ENCODE measurements around the gene EHMT1. TPM values are rescaled to one million over a fixed set of nuclear protein-coding genes. Genes with fewer than 3 reads are reported as not detected.
A peak's percentile ranks its signal among the peaks of the same experiment; 100 is the strongest.

Gene EHMT1
- total RNA-seq, 1 donor from 2014 or later = 163 TPM

GRCh38 chr9:137575716-137576411 is 42.9 kb upstream of the EHMT1 start:
- Mint-ChIP-seq H3K27me3 (ENCODE audit: low read depth) (no peaks in the 10 kb centered on the region), H3K27ac (ENCODE audit: unreplicated experiment) (no peak overlapping the region), H3K4me3 (peak overlapping the region; percentile 70), H3K9me3 (no peaks in the 10 kb centered on the region), H3K4me1 (peaks cover 22% of the 10 kb centered on the region), H3K36me3 (ENCODE audit: low read depth) (peaks cover 11% of the 10 kb centered on the region)
- DNase-seq (ENCODE audit: low read depth, low spot score) = no peak
- TF ChIP-seq CTCF (conservative IDR thresholded peaks at IDR 0.05) = no peak

- DNase-seq (ENCODE audit: low read depth, low spot score) = peak; percentile 98
- peaks cover 6% of the 10 kb centered on the region for H3K36me3 Mint-ChIP-seq (ENCODE audit: low read depth)
- H3K4me3 Mint-ChIP-seq = peak within 1 kb of the TSS; percentile 92
- peak; percentile 95 for TF ChIP-seq CTCF (conservative IDR thresholded peaks at IDR 0.05)
- H3K9me3 Mint-ChIP-seq = no peaks in the 10 kb centered on the region
- H3K27me3 Mint-ChIP-seq (ENCODE audit: low read depth) = no peaks in the 10 kb centered on the region
- peak within 1 kb of the TSS; percentile 78 for H3K27ac Mint-ChIP-seq (ENCODE audit: unreplicated experiment)
- H3K4me1 Mint-ChIP-seq = peaks cover 22% of the 10 kb centered on the region
Observed at GRCh38 chr9:137578518-137579258, 40.1 kb upstream of the EHMT1 start, which contains the start of gene DPH7. Gene DPH7, minus strand, starts transcription at chr9:137578925. Its CDS starts 148 bp downstream, at chr9:137578777.

- no peak for DNase-seq (ENCODE audit: low read depth, low spot score)
- no peaks in the 10 kb centered on the region for H3K9me3 Mint-ChIP-seq
- no peaks in the 10 kb centered on the region for H3K27me3 Mint-ChIP-seq (ENCODE audit: low read depth)
- H3K36me3 Mint-ChIP-seq (ENCODE audit: low read depth) = peaks cover 6% of the 10 kb centered on the region
- peak overlapping the region; percentile 92 for H3K4me3 Mint-ChIP-seq
- TF ChIP-seq CTCF (conservative IDR thresholded peaks at IDR 0.05) = no peak
- peaks cover 22% of the 10 kb centered on the region for H3K4me1 Mint-ChIP-seq
- H3K27ac Mint-ChIP-seq (ENCODE audit: unreplicated experiment) = no peak overlapping the region
Observed at GRCh38 chr9:137579259-137579604, 39.6 kb upstream of the EHMT1 start.

- Mint-ChIP-seq H3K9me3 (no peaks in the 10 kb centered on the region), H3K27ac (ENCODE audit: unreplicated experiment) (no peak overlapping the region), H3K4me3 (peak overlapping the region; percentile 56), H3K4me1 (peaks cover 22% of the 10 kb centered on the region), H3K36me3 (ENCODE audit: low read depth) (peaks cover 4% of the 10 kb centered on the region), H3K27me3 (ENCODE audit: low read depth) (no peaks in the 10 kb centered on the region)
- no peak for DNase-seq (ENCODE audit: low read depth, low spot score)
- no peak for TF ChIP-seq CTCF (conservative IDR thresholded peaks at IDR 0.05)
Observed at GRCh38 chr9:137580209-137580953, 38.4 kb upstream of the EHMT1 start.

- no peaks in the 10 kb centered on the region for H3K27me3 Mint-ChIP-seq (ENCODE audit: low read depth)
- H3K4me1 Mint-ChIP-seq = peaks cover 18% of the 10 kb centered on the region
- H3K27ac Mint-ChIP-seq (ENCODE audit: unreplicated experiment) = no peak overlapping the region
- no peaks in the 10 kb centered on the region for H3K9me3 Mint-ChIP-seq
- peak overlapping the region; percentile 56 for H3K4me3 Mint-ChIP-seq
- no peak for TF ChIP-seq CTCF (conservative IDR thresholded peaks at IDR 0.05)
- DNase-seq (ENCODE audit: low read depth, low spot score) = no peak
- H3K36me3 Mint-ChIP-seq (ENCODE audit: low read depth) = no peaks in the 10 kb centered on the region
Observed at GRCh38 chr9:137580954-137581322, 37.9 kb upstream of the EHMT1 start.

All from neural crest cell (in vitro differentiated cells).